Kidney (tissue), 14 donors: ENCODE results near the gene ACVR2B. TPM values are rescaled to one million over a fixed set of nuclear protein-coding genes. Genes with fewer than 3 reads are reported as not detected.

Experiments
- DNase-seq, 5 donors: peaks; one replicate each; pipeline ENCODE4 v3.0.0-alpha.2; 2013 to 2020
- FAIRE-seq: peaks from 2 replicates; lab custom pipeline; 2012; peaks lifted over from hg19 to GRCh38; lab: Jason Lieb, UNC
- H3K27ac ChIP-seq, 2 donors: one replicate each; pipeline ENCODE4 v1.7.0; 2013; ENCODE audit warnings: low read depth in 2 of 2, low read length in 2 of 2, inconsistent platforms in 1 of 2
- H3K27me3 ChIP-seq: one replicate; pipeline ENCODE4 v1.7.1; 2013; ENCODE audit warnings: low read length, inconsistent platforms; ENCODE audit not compliant: control insufficient read depth, insufficient read depth
- H3K36me3 ChIP-seq, 3 donors: one replicate each; pipeline versions ENCODE4 v1.7.0 to v1.7.1; 2013; ENCODE audit warnings: low read length in 3 of 3, control low read depth in 1 of 3, inconsistent platforms in 1 of 3; ENCODE audit not compliant: insufficient read depth in 3 of 3, control insufficient read depth in 2 of 3
- H3K4me1 ChIP-seq, 3 donors: one replicate each; pipeline versions ENCODE4 v1.7.0 to v1.7.1; 2013; ENCODE audit warnings: low read length in 3 of 3, inconsistent platforms in 1 of 3, low read depth in 1 of 3; ENCODE audit not compliant: control insufficient read depth in 2 of 3, insufficient read depth in 2 of 3
- H3K4me3 ChIP-seq, 3 donors: one replicate each; pipeline versions ENCODE4 v1.7.0 to v1.8.1; 2013; ENCODE audit warnings: low read length in 3 of 3, control low read depth in 1 of 3, inconsistent platforms in 1 of 3
- H3K9ac ChIP-seq, 3 donors: one replicate each; pipeline versions ENCODE4 v1.7.0 to v1.7.1; 2013; ENCODE audit warnings: low read length in 3 of 3, control low read depth in 1 of 3, inconsistent platforms in 1 of 3
- H3K9me3 ChIP-seq, 3 donors: one replicate each; pipeline versions ENCODE4 v1.7.0 to v1.7.1; 2013; ENCODE audit warnings: low read length in 3 of 3, control low read depth in 1 of 3, inconsistent platforms in 1 of 3; ENCODE audit not compliant: control insufficient read depth in 2 of 3, insufficient read depth in 1 of 3
- CTCF ChIP-seq: IDR thresholded peaks from 3 replicates; pipeline ENCODE4 v1.5.1; 2012; ENCODE audit warnings: mild to moderate bottlenecking, moderate library complexity, borderline replicate concordance; ENCODE audit not compliant: insufficient read depth; ENCODE audit errors: extremely low read depth
- intact Hi-C: fragments of 100-400 bp; cut with DNase I; formaldehyde crosslinking; loops from one replicate; pipeline ENCODE4 v1.11.1; 2022
- polyA plus RNA-seq: library from polyadenylated mRNA; stranded (reverse); fragments of 350-450 nt; fragmentation: Illumina TruSeq; extraction: RNeasy Lipid Tissue Mini Kit (QIAGEN cat#74804); gene quantifications from one replicate; pipeline ENCODE4 v1.2.3, GENCODE V29; 2014; ENCODE audit warnings: low read depth, low replicate concordance; ENCODE audit not compliant: insufficient read depth
- total RNA-seq: library from RNA; stranded (reverse); fragmentation: NEBNext Ultra II Directional; extraction: Animal tissue kit (Norgen Biotek cat#: 25700); gene quantifications from one replicate; pipeline ENCODE4 v1.2.1, GENCODE V29; 2021
- donor health status: control.
- donor health status: control.
- donor health status: control.
- donor health status: control.
- donor health status: control.
- donor health status: DM: yes; HTN: yes; CAD: no.
- donor health status: Normal renal cell carcinoma (clear cell type).

The ACVR2B gene
- total and polyA plus RNA-seq, 2 donors from 2014 or later: 1.2 to 11.2 TPM

DNA sequence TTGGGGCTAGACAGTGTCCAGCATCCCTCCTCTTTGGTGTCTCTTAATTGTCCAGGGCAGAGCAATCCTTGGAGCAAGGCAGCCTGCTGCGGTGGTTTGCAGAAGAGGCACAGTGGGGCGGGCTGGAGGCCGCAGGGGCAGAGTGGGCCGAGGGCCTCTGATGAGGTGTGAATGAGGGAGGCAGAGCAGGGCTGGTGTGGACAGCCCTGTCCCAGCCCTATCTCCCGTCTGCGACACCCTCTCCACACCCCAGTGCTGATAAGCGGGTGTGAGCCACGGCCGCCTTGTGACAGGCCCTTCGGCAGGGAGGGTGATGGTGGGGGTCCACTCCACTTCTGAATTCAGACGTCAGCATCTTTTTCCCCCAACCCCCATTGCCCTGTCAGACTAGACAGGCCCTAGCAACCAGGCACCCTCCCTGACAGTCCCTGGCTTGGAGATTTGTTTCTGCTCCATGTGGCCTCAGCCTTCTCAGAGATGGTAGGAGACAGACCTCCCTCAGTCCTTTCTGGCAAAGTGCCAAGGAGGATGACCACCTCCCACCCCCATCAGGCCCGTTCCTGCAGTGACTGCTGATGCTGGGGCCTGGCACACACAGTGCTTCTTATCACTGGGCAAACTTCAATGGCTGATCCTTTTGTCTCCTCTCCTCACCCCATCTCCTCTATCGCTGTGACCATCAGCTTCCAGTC, 79.7 kb downstream of the ACVR2B start:
- TF ChIP-seq CTCF: no peak
- Histone ChIP-seq H3K36me3 (no peaks in the 10 kb centered on the region), H3K27ac (no peak overlapping the region), H3K27me3 (no peaks in the 10 kb centered on the region), H3K4me3 (no peak overlapping the region), H3K4me1 (no peaks in the 10 kb centered on the region), H3K9ac (no peak overlapping the region), H3K9me3 (no peaks in the 10 kb centered on the region)
- intact Hi-C loops: no loop called here
- DNase-seq (no peak), FAIRE-seq (no peak)

- Histone ChIP-seq H3K27me3 (no peaks in the 10 kb centered on the region), H3K4me1 (no peaks in the 10 kb centered on the region), H3K36me3 (no peaks in the 10 kb centered on the region), H3K9ac (no peak overlapping the region), H3K4me3 (no peak overlapping the region), H3K9me3 (no peaks in the 10 kb centered on the region), H3K27ac (no peak overlapping the region)
- intact Hi-C loops: no loop called here
- FAIRE-seq: no peak
- TF ChIP-seq CTCF: no peak
- no peak for DNase-seq
Measured at GRCh38 chr3:38534180-38534579, 80.5 kb downstream of the ACVR2B start.

DNA sequence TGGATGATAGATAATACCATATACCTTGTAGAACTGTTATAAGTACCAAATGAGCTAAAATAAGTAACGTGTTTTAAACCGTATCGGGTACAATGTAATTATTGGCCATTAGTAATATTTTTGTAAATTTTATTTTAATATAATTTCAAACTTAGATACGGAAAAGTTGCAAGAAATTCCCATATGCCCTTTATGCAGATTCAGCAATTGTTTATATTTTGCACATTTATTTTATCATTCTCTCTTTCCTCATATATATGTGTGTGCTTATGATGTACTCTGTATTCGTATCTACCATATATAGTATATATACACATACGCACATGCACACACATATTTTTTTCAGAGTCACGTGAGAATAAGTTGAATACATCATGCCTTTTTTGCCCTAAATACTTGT, 80.9 kb downstream of the ACVR2B start:
- no peaks in the 10 kb centered on the region for H3K27me3 ChIP-seq
- no peaks in the 10 kb centered on the region for H3K4me1 ChIP-seq
- no peak for DNase-seq
- intact Hi-C loops: no loop called here
- TF ChIP-seq CTCF: no peak
- FAIRE-seq: no peak
- H3K9me3 ChIP-seq: no peaks in the 10 kb centered on the region
- no peaks in the 10 kb centered on the region for H3K36me3 ChIP-seq
- no peak overlapping the region for H3K27ac ChIP-seq
- no peak overlapping the region for H3K9ac ChIP-seq
- no peak overlapping the region for H3K4me3 ChIP-seq

- no peak overlapping the region for H3K9ac ChIP-seq
- intact Hi-C loops: no loop called here
- H3K9me3 ChIP-seq: no peaks in the 10 kb centered on the region
- FAIRE-seq (no peak), DNase-seq (no peak)
- H3K27me3 ChIP-seq: no peaks in the 10 kb centered on the region
- H3K4me1 ChIP-seq: no peaks in the 10 kb centered on the region
- no peak overlapping the region for H3K4me3 ChIP-seq
- TF ChIP-seq CTCF: no peak
- no peak overlapping the region for H3K27ac ChIP-seq
- H3K36me3 ChIP-seq: no peaks in the 10 kb centered on the region
Measured at GRCh38 chr3:38536671-38537070, 83.0 kb downstream of the ACVR2B start.
